Upper lobe of right lung (tissue), 1 donor: ENCODE data around the gene DLST. TPM values are rescaled to one million over a fixed set of nuclear protein-coding genes. Genes with fewer than 3 reads are reported as not detected.

Source experiments
- ATAC-seq: fragments of 200-7000 bp; cut with Tn5 transposase; one replicate; pipeline ENCODE4 v1.9.1; 2020; ENCODE audit warnings: mild to moderate bottlenecking, moderate library complexity
- DNase-seq: peaks from one replicate; pipeline ENCODE4 v3.0.0-alpha.2; 2020
- H3K27ac ChIP-seq: fragments of 200-600 bp; one replicate; pipeline ENCODE4 v1.8.0; 2022
- H3K27me3 ChIP-seq: fragments of 200-600 bp; one replicate; pipeline ENCODE4 v1.8.0; 2022; ENCODE audit warnings: mild to moderate bottlenecking
- H3K36me3 ChIP-seq: fragments of 200-600 bp; one replicate; pipeline ENCODE4 v1.8.0; 2022
- H3K4me1 ChIP-seq: fragments of 200-600 bp; one replicate; pipeline ENCODE4 v1.8.0; 2022
- H3K4me3 ChIP-seq: fragments of 200-600 bp; one replicate; pipeline ENCODE4 v1.8.0; 2022; ENCODE audit warnings: mild to moderate bottlenecking
- H3K9me3 ChIP-seq: fragments of 200-600 bp; one replicate; pipeline ENCODE4 v1.8.0; 2022
- intact Hi-C: fragments of 100-400 bp; cut with DNase I; formaldehyde crosslinking; loops from one replicate; pipeline ENCODE4 v1.11.0; 2022
- total RNA-seq: library from RNA; stranded (reverse); fragmentation: NEBNext Ultra II Directional; extraction: Animal tissue kit (Norgen Biotek cat#: 25700); gene quantifications from one replicate; pipeline ENCODE4 v1.2.1, GENCODE V29; 2021
- TF ChIP-seq, protein P1 (sequence below): fragments of 200-600 bp; IDR thresholded peaks from one replicate; pipeline ENCODE4 v1.8.0; 2022; ENCODE audit warnings: antibody characterized with exemption
- donor health status: DM: no; HTN: yes; CAD: no; lungs with severe emphysema.

Gene DLST
- total RNA-seq, 1 donor from 2014 or later = 90.1 TPM

DNA sequence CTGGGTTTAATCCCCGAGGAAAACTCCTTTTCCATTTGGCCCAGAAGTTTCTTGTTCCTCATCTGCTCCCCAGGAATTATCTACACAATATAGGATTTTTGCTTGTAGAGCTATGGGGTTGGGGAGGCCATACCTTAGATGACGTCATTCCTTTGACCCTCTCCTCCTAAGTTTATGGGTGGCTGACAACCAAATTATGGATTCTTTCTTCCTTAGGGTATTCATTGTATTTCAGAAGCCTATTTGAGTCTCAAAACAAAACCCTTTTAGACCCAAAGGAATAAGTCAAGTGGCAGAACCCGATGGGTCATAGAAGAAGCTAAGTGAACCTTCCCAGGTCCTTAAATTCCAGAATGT, 20.0 kb upstream of the DLST start:
- Histone ChIP-seq H3K4me3 (no peak overlapping the region), H3K36me3 (no peaks in the 10 kb centered on the region), H3K9me3 (no peaks in the 10 kb centered on the region), H3K4me1 (no peaks in the 10 kb centered on the region), H3K27me3 (no peaks in the 10 kb centered on the region), H3K27ac (no peak overlapping the region)
- TF ChIP-seq, protein P1, sequence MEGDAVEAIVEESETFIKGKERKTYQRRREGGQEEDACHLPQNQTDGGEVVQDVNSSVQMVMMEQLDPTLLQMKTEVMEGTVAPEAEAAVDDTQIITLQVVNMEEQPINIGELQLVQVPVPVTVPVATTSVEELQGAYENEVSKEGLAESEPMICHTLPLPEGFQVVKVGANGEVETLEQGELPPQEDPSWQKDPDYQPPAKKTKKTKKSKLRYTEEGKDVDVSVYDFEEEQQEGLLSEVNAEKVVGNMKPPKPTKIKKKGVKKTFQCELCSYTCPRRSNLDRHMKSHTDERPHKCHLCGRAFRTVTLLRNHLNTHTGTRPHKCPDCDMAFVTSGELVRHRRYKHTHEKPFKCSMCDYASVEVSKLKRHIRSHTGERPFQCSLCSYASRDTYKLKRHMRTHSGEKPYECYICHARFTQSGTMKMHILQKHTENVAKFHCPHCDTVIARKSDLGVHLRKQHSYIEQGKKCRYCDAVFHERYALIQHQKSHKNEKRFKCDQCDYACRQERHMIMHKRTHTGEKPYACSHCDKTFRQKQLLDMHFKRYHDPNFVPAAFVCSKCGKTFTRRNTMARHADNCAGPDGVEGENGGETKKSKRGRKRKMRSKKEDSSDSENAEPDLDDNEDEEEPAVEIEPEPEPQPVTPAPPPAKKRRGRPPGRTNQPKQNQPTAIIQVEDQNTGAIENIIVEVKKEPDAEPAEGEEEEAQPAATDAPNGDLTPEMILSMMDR = no peak
- ATAC-seq = no peak
- no peak for DNase-seq
- intact Hi-C loops = no loop called here

DNA sequence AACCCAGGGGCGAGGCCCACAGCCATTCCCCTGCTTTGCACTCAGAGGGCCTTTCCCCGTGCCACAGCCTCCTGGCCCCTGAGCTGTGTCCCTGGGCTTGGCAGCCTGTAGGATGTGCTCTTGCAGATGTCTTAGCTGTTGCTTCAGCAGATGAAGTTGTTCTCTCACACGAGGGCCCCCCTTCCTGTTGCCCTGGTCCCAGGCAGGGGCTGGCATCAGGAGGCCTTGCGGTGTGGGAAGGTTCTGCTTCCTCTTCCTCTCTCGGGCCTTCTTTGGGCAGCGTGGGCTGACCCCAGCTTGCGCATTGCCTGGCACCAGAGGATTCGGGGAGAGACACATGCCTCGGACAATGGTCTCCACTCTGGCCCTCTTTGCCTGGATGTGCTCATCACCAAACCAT, 18.4 kb upstream of the DLST start:
- intact Hi-C loops = no loop called here
- TF ChIP-seq, protein P1 = no peak

DNA sequence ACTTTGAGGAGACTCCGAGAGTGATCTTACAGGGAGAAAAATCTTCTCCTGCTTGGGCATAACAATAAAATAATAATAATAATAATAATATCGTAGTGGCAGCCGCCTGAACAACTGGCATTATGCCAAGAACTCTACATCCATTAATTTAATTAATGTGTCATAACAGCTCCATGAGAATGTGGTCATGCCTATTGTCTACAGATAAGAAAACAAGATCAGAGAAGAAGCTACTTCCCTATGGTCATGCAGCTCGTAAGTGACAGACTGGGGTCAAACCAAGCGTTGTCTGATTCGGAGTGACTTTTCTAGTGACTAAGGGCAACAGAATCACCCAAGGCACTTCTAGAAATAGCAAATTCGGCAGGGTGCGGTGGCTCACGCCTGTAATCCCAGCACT, 17.5 kb upstream of the DLST start:
- Histone ChIP-seq H3K27ac (no peak overlapping the region), H3K9me3 (no peaks in the 10 kb centered on the region), H3K36me3 (no peaks in the 10 kb centered on the region), H3K27me3 (no peaks in the 10 kb centered on the region), H3K4me1 (peaks cover 4% of the 10 kb centered on the region), H3K4me3 (no peak overlapping the region)
- intact Hi-C loops = no loop called here
- DNase-seq (no peak), ATAC-seq (no peak)
- TF ChIP-seq, protein P1 = no peak

More for the DNA sequence above, 18.4 kb upstream of the DLST start:
- ATAC-seq (peak; percentile 94), DNase-seq (peak; percentile 86)
- peaks cover 4% of the 10 kb centered on the region for H3K4me1 ChIP-seq
- no peak overlapping the region for H3K27ac ChIP-seq
- H3K9me3 ChIP-seq = no peaks in the 10 kb centered on the region
- no peaks in the 10 kb centered on the region for H3K27me3 ChIP-seq
- no peaks in the 10 kb centered on the region for H3K36me3 ChIP-seq
- H3K4me3 ChIP-seq = no peak overlapping the region

DNA sequence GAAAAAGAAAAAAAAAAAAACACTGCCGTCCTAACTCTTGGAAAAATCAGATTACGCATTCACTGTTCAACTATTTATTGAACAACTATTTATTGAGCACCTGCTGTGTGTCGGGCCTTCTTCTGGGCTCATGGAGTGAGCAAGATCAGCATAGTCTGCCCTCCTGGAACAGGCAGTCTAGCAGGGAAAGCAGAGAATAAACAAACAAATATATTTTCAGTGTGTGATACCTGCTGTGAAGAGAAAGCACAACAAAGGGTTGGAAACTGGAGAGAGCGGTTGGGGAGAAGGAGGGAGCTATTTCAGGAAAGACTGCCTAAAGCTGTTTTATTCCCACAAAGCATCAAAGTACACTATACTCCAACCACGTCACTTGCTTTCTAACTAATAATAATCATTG, 16.6 kb upstream of the DLST start:
- intact Hi-C loops = no loop called here
- H3K4me3 ChIP-seq = no peak overlapping the region
- peaks cover 4% of the 10 kb centered on the region for H3K4me1 ChIP-seq
- ATAC-seq = no peak
- TF ChIP-seq, protein P1 = no peak
- no peaks in the 10 kb centered on the region for H3K36me3 ChIP-seq
- H3K27ac ChIP-seq = no peak overlapping the region
- H3K27me3 ChIP-seq = no peaks in the 10 kb centered on the region
- no peaks in the 10 kb centered on the region for H3K9me3 ChIP-seq
- DNase-seq = no peak

DNA sequence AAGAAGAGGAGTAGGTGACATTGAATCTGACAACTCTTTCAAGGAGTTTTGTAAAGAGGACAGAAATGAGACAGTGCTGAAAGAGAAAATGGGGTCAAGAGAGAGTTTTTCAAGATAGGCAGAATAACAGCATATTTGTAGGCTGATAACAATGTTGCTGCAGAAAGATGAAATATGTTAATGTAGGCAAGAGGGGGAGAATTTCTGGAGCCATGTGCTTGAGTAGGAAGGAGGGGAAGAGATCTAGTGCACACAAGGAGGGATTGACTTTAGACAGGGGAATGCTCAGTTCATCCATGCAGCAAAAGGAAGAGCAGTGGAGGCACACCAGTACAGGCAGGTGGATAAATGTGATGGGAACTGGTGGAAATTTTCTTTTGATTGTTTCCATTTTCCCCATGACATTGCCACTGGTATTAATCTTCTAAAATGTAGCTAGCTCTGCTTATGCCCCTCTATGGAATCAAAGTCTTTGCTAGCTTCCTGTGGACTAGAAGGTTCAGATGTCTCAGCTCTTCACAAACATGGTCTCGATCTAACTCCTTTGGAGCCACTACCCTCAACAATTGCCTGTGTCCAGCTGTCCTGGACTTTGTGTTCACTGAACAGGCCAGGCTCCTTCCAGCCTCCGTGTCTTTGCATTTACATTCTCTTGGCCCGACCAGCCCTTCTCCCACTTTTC, 14.9 kb upstream of the DLST start:
- intact Hi-C loops = no loop called here
- no peak for ATAC-seq
- Histone ChIP-seq H3K9me3 (no peaks in the 10 kb centered on the region), H3K27ac (no peak overlapping the region), H3K4me1 (peaks cover 4% of the 10 kb centered on the region), H3K4me3 (no peak overlapping the region), H3K27me3 (no peaks in the 10 kb centered on the region), H3K36me3 (no peaks in the 10 kb centered on the region)
- TF ChIP-seq, protein P1 = no peak
- DNase-seq = no peak

DNA sequence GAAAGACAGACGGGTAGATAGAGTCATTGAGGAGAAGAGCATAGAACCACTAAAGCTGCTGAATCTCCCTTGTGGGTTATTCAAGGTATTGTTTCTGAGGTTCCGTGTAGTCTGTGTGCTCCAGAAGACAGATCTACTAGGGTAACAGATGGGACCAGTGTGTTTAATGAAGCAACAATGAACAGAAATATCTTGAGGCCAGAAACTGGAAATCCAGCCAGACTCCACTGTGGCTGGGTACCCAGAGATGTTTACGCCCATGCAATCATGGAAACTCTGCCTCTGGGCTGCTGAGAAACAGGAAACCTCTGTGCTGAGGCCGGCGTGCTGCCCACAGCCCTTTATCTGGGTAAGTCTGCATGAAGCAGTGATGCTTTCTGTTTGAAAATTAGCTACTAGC, 14.0 kb upstream of the DLST start:
- Histone ChIP-seq H3K4me3 (no peak overlapping the region), H3K27me3 (no peaks in the 10 kb centered on the region), H3K27ac (no peak overlapping the region), H3K9me3 (no peaks in the 10 kb centered on the region), H3K36me3 (no peaks in the 10 kb centered on the region), H3K4me1 (peaks cover 4% of the 10 kb centered on the region)
- intact Hi-C loops = no loop called here
- ATAC-seq (no peak), DNase-seq (no peak)
- TF ChIP-seq, protein P1 = no peak
